PC-3 (cell line): ENCODE data around the gene LSR. TPM values are rescaled to one million over a fixed set of nuclear protein-coding genes. Genes with fewer than 3 reads are reported as not detected.

Experiments
- ATAC-seq: fragments of 200-7000 bp; cut with Tn5 transposase; 2 replicates; pipeline ENCODE4 v1.9.1; 2020; ENCODE audit warnings: mild to moderate bottlenecking, moderate library complexity
- BruUV-seq: library from RNA; stranded (reverse); fragments of 400-500 nt; replicated peaks from 2 replicates; lab custom pipeline; 2021; lab: Mats Ljungman, UMichigan
- CTCF ChIA-PET: fragments of 300-600 bp; sonication (Branson Sonifier 250); formaldehyde crosslinking; loops from one replicate; lab custom pipeline; 2022; ENCODE audit warnings: antibody characterized with exemption; lab: Charles Lee
- POLR2A ChIA-PET: fragments of 300-600 bp; sonication (Branson Sonifier 250); formaldehyde crosslinking; loops from one replicate; lab custom pipeline; 2022; ENCODE audit warnings: antibody characterized with exemption; ENCODE audit not compliant: unreplicated experiment; lab: Charles Lee
- DNase-seq: peaks from one replicate; pipeline ENCODE4 v3.0.0-alpha.2; 2015
- H2AFZ ChIP-seq: fragments of 300-600 bp; sonication (generic); 2 replicates; pipeline ENCODE4 v1.6.0; 2016; ENCODE audit warnings: antibody characterized with exemption, low read length
- H3F3A ChIP-seq: fragments of 300-600 bp; sonication (generic); one replicate; pipeline ENCODE4 v1.6.0; 2017; ENCODE audit warnings: antibody characterized with exemption, low read length, control low read depth, mild to moderate bottlenecking; ENCODE audit not compliant: unreplicated experiment
- H3K27ac ChIP-seq: fragments of 300-600 bp; sonication (generic); 2 replicates; pipeline ENCODE4 v1.5.1; 2016; ENCODE audit warnings: mild to moderate bottlenecking, low read length
- H3K27me3 ChIP-seq: fragments of 300-600 bp; sonication (generic); 2 replicates; pipeline ENCODE4 v1.6.1; 2016; ENCODE audit warnings: low read length, mixed read lengths
- H3K36me3 ChIP-seq: fragments of 300-600 bp; sonication (generic); 2 replicates; pipeline ENCODE4 v1.6.1; 2016; ENCODE audit warnings: low read depth, mixed run types, low read length, mixed read lengths
- H3K4me1 ChIP-seq: fragments of 300-600 bp; sonication (generic); 2 replicates; pipeline ENCODE4 v1.5.1; 2016; ENCODE audit warnings: low read length; ENCODE audit not compliant: insufficient read depth
- H3K4me2 ChIP-seq: fragments of 300-600 bp; sonication (generic); 2 replicates; pipeline ENCODE4 v1.6.0; 2016; ENCODE audit warnings: low read length
- H3K4me3 ChIP-seq: fragments of 300-600 bp; sonication (generic); 2 replicates; pipeline ENCODE4 v1.5.1; 2016; ENCODE audit warnings: mild to moderate bottlenecking, low read length, mixed read lengths
- H3K79me2 ChIP-seq: fragments of 300-600 bp; sonication (generic); 2 replicates; pipeline ENCODE4 v1.6.1; 2017; ENCODE audit warnings: low read length, mixed read lengths
- H3K9ac ChIP-seq: fragments of 300-600 bp; sonication (generic); 2 replicates; pipeline ENCODE4 v1.6.0; 2016; ENCODE audit warnings: mild to moderate bottlenecking, low read length
- H3K9me2 ChIP-seq: fragments of 300-600 bp; sonication (generic); replicated peaks from 2 replicates; pipeline ENCODE4 v1.6.1; 2016; ENCODE audit warnings: mixed run types, low read length, mixed read lengths
- H3K9me3 ChIP-seq: fragments of 300-600 bp; sonication (generic); 2 replicates; pipeline ENCODE4 v1.6.1; 2016; ENCODE audit warnings: low read length, mixed read lengths
- H4K20me1 ChIP-seq: fragments of 300-600 bp; sonication (generic); 2 replicates; pipeline ENCODE4 v1.6.1; 2016; ENCODE audit warnings: low read length, mixed read lengths
- EZH2 ChIP-seq: fragments of 300-600 bp; sonication (generic); IDR thresholded peaks from one replicate; pipeline ENCODE4 v1.6.1; 2017; ENCODE audit warnings: antibody characterized with exemption, mild to moderate bottlenecking, low read length; ENCODE audit not compliant: unreplicated experiment
- EZH2phosphoT487 ChIP-seq: fragments of 300-600 bp; sonication (generic); IDR thresholded peaks from 2 replicates; pipeline ENCODE4 v1.6.1; 2018; ENCODE audit warnings: mild to moderate bottlenecking, antibody characterized with exemption, low read length, borderline replicate concordance
- intact Hi-C: fragments of 100-400 bp; cut with micrococcal nuclease; formaldehyde crosslinking; loops from 2 replicates; pipeline ENCODE4 v1.9.0; 2023
- total RNA-seq: library from RNA; depleted of rRNA; stranded (reverse); fragments of >200 nt; gene quantifications from 2 replicates; pipeline ENCODE4 v1.2.3, GENCODE V29; 2014
- TF ChIP-seq, protein P1 (sequence below): fragments of 300-600 bp; sonication (generic); conservative IDR thresholded peaks from 2 replicates; pipeline ENCODE4 v1.5.1; 2017; ENCODE audit warnings: antibody characterized with exemption, low read depth, mild to moderate bottlenecking, low read length

LSR gene
- total RNA-seq, 1 experiment from 2014 or later, result 91.0 TPM

DNA sequence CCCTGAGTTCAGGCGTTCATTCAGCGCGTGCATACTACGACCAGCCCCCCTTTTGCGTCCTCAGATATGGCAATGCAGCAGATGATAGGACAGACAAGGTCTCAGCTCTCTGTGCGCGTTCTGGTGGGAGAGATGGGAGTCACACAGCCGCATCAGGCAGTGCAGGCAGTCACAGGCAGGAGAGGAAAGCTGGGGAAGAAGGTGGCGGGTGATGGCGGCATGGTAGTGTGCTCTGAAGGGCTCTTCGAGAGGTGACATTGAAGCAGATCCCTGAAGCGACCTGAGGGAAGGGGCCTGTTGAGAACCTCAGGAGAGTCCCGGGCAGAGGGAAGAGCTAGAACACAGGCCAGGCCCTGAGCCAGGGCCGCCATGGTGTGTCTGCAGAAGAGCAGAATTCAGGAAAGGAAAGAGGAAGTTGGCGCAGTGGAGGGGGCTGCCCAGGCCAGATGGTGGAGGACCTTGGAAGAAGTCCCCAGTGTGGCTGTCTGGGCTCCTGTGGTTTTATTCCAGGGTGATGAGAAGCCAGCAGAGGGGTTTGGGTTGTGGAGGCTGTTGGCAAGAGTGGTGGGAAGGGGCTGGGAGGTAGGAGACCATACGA, 23.4 kb downstream of the LSR start:
- Histone ChIP-seq H3K4me1 (peaks cover 8% of the 10 kb centered on the region), H3K9me3 (no peaks in the 10 kb centered on the region), H3K79me2 (peaks cover 13% of the 10 kb centered on the region; the same call in 1 of the 2 replicates), H3K4me3 (no peak overlapping the region), H3K4me2 (no peak overlapping the region), H3K36me3 (no peaks in the 10 kb centered on the region; the same call in 1 of the 2 replicates), H2AFZ (no peak overlapping the region), H3K9me2 (no peaks in the 10 kb centered on the region), H3F3A (no peaks in the 10 kb centered on the region), H3K27me3 (no peaks in the 10 kb centered on the region), H4K20me1 (no peaks in the 10 kb centered on the region), H3K27ac (no peak overlapping the region), H3K9ac (no peak overlapping the region)
- ChIA-PET POLR2A (no interaction called here), CTCF (no interaction called here)
- intact Hi-C loops, result no loop called here
- no peak for DNase-seq
- no peak for ATAC-seq
- no TSS peak for BruUV-seq
- TF ChIP-seq EZH2phosphoT487 (no peak), EZH2 (no peak)
- TF ChIP-seq, protein P1, sequence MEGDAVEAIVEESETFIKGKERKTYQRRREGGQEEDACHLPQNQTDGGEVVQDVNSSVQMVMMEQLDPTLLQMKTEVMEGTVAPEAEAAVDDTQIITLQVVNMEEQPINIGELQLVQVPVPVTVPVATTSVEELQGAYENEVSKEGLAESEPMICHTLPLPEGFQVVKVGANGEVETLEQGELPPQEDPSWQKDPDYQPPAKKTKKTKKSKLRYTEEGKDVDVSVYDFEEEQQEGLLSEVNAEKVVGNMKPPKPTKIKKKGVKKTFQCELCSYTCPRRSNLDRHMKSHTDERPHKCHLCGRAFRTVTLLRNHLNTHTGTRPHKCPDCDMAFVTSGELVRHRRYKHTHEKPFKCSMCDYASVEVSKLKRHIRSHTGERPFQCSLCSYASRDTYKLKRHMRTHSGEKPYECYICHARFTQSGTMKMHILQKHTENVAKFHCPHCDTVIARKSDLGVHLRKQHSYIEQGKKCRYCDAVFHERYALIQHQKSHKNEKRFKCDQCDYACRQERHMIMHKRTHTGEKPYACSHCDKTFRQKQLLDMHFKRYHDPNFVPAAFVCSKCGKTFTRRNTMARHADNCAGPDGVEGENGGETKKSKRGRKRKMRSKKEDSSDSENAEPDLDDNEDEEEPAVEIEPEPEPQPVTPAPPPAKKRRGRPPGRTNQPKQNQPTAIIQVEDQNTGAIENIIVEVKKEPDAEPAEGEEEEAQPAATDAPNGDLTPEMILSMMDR, result no peak

DNA sequence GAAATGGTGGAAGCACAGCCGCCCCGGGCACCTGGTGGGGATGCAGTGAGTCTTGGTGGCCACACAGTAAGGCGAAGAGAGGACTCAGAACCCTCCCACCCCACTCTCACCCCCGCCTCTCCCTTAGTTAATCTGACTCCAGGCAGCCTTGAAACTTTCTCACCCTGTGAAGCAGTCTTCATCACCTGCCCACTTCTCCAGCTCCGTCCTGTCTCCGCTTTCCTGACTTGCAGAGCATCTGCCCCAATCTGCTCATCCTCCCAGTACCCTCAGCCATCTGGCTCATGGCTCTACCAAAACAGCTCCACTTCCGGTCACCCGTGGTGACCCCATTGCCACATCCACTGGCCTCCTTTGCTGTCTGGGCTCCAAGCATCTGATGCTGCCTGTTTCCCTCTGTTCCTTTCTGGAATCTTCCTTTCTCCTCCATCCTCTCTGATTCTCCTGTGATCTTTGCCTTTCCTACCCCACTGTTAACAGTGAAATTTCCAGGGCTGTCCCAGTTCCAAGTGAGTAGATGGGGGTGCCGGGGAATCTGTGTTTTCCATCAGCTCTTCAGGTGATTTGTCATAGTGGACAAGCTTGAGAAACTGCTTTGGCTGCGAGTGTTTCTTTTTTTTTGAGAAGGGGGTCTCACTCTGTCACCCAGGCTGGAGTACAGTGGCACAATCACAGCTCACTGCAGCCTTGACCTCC, 24.3 kb downstream of the LSR start:
- H3K9me2 ChIP-seq, result no peaks in the 10 kb centered on the region
- no peaks in the 10 kb centered on the region for H3K27me3 ChIP-seq
- ChIA-PET POLR2A (no interaction called here), CTCF (no interaction called here)
- H3K9me3 ChIP-seq, result no peaks in the 10 kb centered on the region
- TF ChIP-seq EZH2, result no peak
- no peak for TF ChIP-seq EZH2phosphoT487
- TF ChIP-seq, protein P1, result no peak
- H2AFZ ChIP-seq, result no peak overlapping the region
- H3K36me3 ChIP-seq, result no peaks in the 10 kb centered on the region; the same call in 1 of the 2 replicates
- H3K79me2 ChIP-seq, result peaks cover 7% of the 10 kb centered on the region; the same call in 1 of the 2 replicates
- H3F3A ChIP-seq, result no peaks in the 10 kb centered on the region
- no peak overlapping the region for H3K4me2 ChIP-seq
- DNase-seq (no peak), ATAC-seq (no peak)
- no TSS peak for BruUV-seq
- no peak overlapping the region for H3K4me3 ChIP-seq
- no peak overlapping the region for H3K9ac ChIP-seq
- intact Hi-C loops, result no loop called here
- H3K27ac ChIP-seq, result no peak overlapping the region
- H4K20me1 ChIP-seq, result no peaks in the 10 kb centered on the region
- peaks cover 6% of the 10 kb centered on the region for H3K4me1 ChIP-seq
